K562 (cell line): ENCODE measurements around the gene ANKS1B.

Experiments used
- AFF4 ChIP-seq: sonication (generic); formaldehyde crosslinking; IDR thresholded peaks from 2 replicates; pipeline ENCODE4 v1.8.0; 2023; ENCODE audit warnings: mild to moderate bottlenecking, missing genetic modification reagents
- CBFB ChIP-seq: sonication (generic); formaldehyde crosslinking; IDR thresholded peaks from 2 replicates; pipeline ENCODE4 v1.4.0; 2020; ENCODE audit warnings: mild to moderate bottlenecking, missing genetic modification reagents
- CTCF ChIP-seq, 3 experiments: IDR thresholded peaks in 2 of 3; conservative IDR thresholded peaks in 1 of 3; 2 replicates each; pipeline ENCODE4 v1.5.1; 2011 to 2012; ENCODE audit warnings: low read length in 3 of 3, mild to moderate bottlenecking in 3 of 3, control low read depth in 2 of 3, improper control_type of control experiment in 1 of 3, inconsistent platforms in 1 of 3, low read depth in 1 of 3, mixed read lengths in 1 of 3, moderate library complexity in 1 of 3; ENCODE audit not compliant: insufficient read depth in 2 of 3
- GTF2F1 ChIP-seq: IDR thresholded peaks from 2 replicates; pipeline ENCODE4 v1.6.1; 2011; ENCODE audit warnings: low read depth, low read length, improper control_type of control experiment
- POLR2G ChIP-seq: fragments of 200-400 bp; formaldehyde crosslinking; IDR thresholded peaks from 2 replicates; pipeline ENCODE4 v1.6.1; 2017; ENCODE audit warnings: low read depth, mild to moderate bottlenecking, antibody characterized with exemption, low read length, moderate library complexity
- POLR3A ChIP-seq: IDR thresholded peaks from 2 replicates; pipeline ENCODE4 v1.6.1; 2011; ENCODE audit warnings: borderline replicate concordance, mild to moderate bottlenecking, moderate library complexity; ENCODE audit not compliant: insufficient read length, insufficient read depth; ENCODE audit errors: extremely low read depth
- RAD21 ChIP-seq, 2 experiments: fragments of 250-450 bp in 1 of 2; fragments of 450-650 bp in 1 of 2; sonication (Bioruptor Pico) in 1 of 2; formaldehyde crosslinking in 1 of 2; IDR thresholded peaks in 1 of 2; conservative IDR thresholded peaks in 1 of 2; 2 replicates each; pipeline versions ENCODE4 v1.4.0 to v1.8.0; 2020 to 2022; ENCODE audit warnings: mild to moderate bottlenecking in 2 of 2, moderate library complexity in 1 of 2
- SMARCB1 ChIP-seq: IDR thresholded peaks from 2 replicates; pipeline ENCODE4 v1.6.1; 2011; ENCODE audit warnings: improper control_type of control experiment, low read depth; ENCODE audit not compliant: insufficient read length
- SMC3 ChIP-seq: conservative IDR thresholded peaks from 2 replicates; pipeline ENCODE4 v1.6.1; 2011; ENCODE audit warnings: low read depth, low read length, improper control_type of control experiment; ENCODE audit not compliant: insufficient read depth
- ZNF239 ChIP-seq: fragments of 250-450 bp; sonication (Bioruptor Pico); IDR thresholded peaks from 2 replicates; pipeline ENCODE4 v1.4.0; 2020; ENCODE audit warnings: mild to moderate bottlenecking
- ZSCAN29 ChIP-seq: fragments of 450-650 bp; IDR thresholded peaks from 2 replicates; pipeline ENCODE4 v1.6.1; 2017

GRCh38 chr12:98945864-98946263, 1038.9 kb downstream of the ANKS1B start:
- TF ChIP-seq ZSCAN29 (no peak), SMC3 (no peak), SMARCB1 (no peak), ZNF239 (CRISPR knock-in tag) (no peak), POLR2G (no peak), GTF2F1 (no peak), RAD21 (CRISPR knock-in tag; conservative IDR thresholded peaks at IDR 0.05 in 1 of 2, IDR thresholded peaks at IDR 0.05 in 1 of 2) (no peak), CBFB (CRISPR knock-in tag) (no peak), POLR3A (no peak), AFF4 (no peak), CTCF (IDR thresholded peaks at IDR 0.05 in 2 of 3, conservative IDR thresholded peaks at IDR 0.05 in 1 of 3; ENCODE audit: insufficient read depth in 2 of 3, low read depth in 1 of 3, low read length in 3 of 3) (no peak)
